Fibroblast of the aortic adventitia (primary cell): ENCODE results near the gene C5orf58. TPM values are rescaled to one million over a fixed set of nuclear protein-coding genes. Genes with fewer than 3 reads are reported as not detected.
"Not testable (repeated sequence)": the region's sequence is repeated elsewhere in the genome, so short reads cannot be mapped to it uniquely, and the experiment has no call there.

Experiments
- DNase-seq: peaks from one replicate; pipeline ENCODE4 v3.0.0-alpha.2; 2010; ENCODE audit warnings: low read depth
- H3K4me3 ChIP-seq: 2 replicates; pipeline ENCODE4 v1.5.1; 2011; ENCODE audit warnings: low read depth, mild to moderate bottlenecking, control low read depth, low read length, moderate library complexity
- CTCF ChIP-seq: IDR thresholded peaks from 2 replicates; pipeline ENCODE4 v1.5.1; 2011; ENCODE audit warnings: mild to moderate bottlenecking, low read length, control low read depth, inconsistent platforms; ENCODE audit not compliant: insufficient read depth
- total RNA-seq: library from RNA; depleted of rRNA; stranded (reverse); fragments of >200 nt; gene quantifications from 2 replicates; pipeline ENCODE4 v1.2.3, GENCODE V29; 2012; ENCODE audit warnings: low replicate concordance

Gene C5orf58
- total RNA-seq, 1 donor: not detected

GRCh38 chr5:170228762-170229435 is 3.9 kb upstream of the C5orf58 start:
- no peak for DNase-seq

GRCh38 chr5:170233358-170233892 is 640 bp downstream of the C5orf58 start:
- no peak for TF ChIP-seq CTCF
- no peak for DNase-seq
- H3K4me3 ChIP-seq: no peak overlapping the region

More at GRCh38 chr5:170228762-170229435, 3.9 kb upstream of the C5orf58 start:
- TF ChIP-seq CTCF: no peak
- H3K4me3 ChIP-seq: no peak overlapping the region

GRCh38 chr5:170235876-170236864 is 3.4 kb downstream of the C5orf58 start:
- TF ChIP-seq CTCF: no peak
- H3K4me3 ChIP-seq: no peak overlapping the region
- DNase-seq: no peak

GRCh38 chr5:170238456-170239196 is 5.8 kb downstream of the C5orf58 start:
- DNase-seq: no peak
- H3K4me3 ChIP-seq: no peak overlapping the region
- TF ChIP-seq CTCF: no peak

GRCh38 chr5:170245436-170245835 is 12.7 kb downstream of the C5orf58 start:
- not testable (repeated sequence) for DNase-seq, H3K4me3 ChIP-seq

GRCh38 chr5:170246126-170246870 is 13.5 kb downstream of the C5orf58 start:
- H3K4me3 ChIP-seq: no peak overlapping the region
- TF ChIP-seq CTCF: no peak
- DNase-seq: no peak
